Stimulated activated CD8-positive, alpha-beta memory T cell treated with anti-CD3 and anti-CD28 coated beads, Interleukin-4, amount 100 ng/mL, for 24 hours (primary cell): Measurements from ENCODE around the gene FABP3.
"Not testable (repeated sequence)": the region's sequence is repeated elsewhere in the genome, so short reads cannot be mapped to it uniquely, and the experiment has no call there.

Experiments used
- DNase-seq: peaks from one replicate; pipeline ENCODE4 v3.0.0-alpha.2; 2020; ENCODE audit warnings: low read depth

Gene FABP3

DNA sequence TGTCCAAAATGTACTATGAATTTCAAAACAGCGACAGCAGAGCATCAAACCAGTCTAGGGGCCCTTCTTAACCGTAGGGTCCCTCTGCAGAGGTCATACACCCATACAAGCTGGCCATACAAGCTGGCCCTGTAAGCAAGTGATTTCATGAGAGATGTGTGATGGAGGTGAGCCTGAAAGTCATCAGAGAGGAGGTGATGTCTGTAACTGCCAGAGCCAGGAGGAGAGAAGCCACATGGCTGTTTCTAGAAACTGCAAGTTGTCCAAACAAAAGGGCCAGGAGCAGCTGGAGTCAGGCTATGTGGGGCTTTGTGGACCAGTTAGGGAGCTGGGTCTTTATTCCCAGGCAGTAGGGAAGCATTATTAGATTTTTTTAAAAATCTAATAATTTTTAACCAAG, 25.4 kb upstream of the FABP3 start:
- DNase-seq, result no peak

DNA sequence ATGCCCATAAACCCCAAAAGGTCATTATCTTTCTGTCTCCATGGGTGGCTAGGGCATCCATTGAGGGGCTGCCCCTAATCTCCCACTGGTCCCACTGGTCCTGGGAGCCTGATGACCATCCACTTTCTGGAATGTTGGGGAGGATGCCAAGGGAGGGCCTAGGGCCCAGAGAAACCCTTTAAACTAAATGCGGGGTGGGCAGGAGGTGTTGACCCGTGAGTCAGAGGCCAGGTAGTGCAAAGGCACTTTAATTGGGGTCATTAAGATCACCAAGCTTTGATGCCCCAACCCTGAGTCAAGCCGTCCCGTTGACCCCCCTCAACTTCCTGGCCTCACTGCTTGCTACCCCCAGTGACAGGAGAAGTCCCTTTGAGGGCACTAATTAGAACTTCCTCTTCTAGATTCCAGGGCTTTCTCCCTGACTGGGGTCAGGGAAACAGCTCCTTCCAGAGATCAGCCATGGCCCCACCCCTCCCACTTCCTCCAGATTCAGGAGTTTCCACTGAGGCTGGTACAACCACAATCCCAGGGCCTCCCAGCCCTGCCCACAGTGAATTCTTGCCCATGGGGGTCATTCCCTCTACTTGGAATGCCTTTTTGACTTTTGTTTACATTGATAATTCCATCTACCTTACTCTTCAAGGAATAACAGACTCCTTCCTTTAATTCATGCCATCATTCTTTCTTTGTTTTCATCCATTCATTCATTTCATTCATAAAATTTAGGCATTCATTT, 24.7 kb upstream of the FABP3 start:
- DNase-seq, result no peak

DNA sequence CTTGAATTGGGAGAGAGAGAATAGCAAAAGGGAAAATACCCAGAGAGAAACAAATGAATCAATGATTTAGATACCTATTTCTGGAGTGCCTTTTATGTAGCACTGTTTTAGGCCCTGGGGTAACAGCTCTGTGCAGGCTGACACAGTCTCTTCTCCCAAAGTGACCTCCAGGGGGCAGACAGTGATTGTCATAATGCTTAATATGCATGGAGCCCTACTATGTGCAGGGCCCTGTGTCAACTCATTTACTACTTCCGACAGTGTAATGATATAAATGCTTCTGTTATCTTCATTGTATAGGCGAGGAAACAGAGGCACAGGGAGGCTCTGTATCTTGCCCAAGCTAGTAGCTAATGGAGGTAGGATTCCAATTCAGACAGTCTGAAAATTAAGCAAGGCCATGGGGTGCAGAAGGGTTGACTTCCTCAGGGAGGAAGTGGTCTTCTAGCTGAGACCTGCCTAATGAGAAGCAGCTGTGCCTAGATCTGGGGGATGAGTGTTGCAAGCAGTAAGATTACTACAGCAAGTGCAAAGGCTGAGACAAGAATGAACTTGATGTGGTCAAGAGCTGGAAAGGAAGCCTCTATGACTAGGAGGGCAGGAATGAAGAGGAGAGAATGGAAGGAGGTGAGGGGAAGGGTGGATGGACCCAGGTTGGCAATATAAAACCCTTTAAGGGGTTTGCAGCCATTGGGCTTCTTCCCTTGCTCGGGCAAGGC, 23.9 kb upstream of the FABP3 start:
- no peak for DNase-seq

DNA sequence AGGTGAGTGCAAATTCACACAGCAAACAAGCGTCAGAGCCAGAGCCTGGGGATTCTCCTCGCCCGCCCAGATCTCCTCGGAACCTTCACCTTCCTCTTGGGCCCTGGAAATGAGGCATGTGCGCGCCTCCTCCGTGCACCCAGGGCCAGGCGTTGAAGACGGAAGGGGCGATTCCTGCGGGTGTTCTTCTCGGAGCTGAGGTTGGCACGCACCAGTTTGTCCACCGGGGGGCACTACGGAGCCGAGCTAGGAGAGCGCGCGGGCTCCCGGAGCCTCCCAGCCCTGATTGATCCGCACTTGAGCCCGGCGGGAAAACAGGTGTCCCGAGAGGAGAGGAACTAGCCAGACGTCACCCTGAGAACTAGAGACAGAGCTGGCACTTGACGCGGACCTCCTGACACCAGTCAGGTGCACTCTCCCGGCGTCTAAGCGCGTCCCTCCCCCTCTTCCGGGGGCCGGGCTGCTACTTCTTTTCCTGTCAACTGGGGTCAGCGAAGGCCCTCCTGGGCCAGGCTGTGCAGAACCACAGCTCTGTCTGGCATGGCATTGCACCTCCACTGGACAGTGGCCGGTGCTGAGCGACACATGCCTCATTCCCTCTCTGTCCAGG, 21.8 kb upstream of the FABP3 start:
- DNase-seq, result peak; percentile 71

DNA sequence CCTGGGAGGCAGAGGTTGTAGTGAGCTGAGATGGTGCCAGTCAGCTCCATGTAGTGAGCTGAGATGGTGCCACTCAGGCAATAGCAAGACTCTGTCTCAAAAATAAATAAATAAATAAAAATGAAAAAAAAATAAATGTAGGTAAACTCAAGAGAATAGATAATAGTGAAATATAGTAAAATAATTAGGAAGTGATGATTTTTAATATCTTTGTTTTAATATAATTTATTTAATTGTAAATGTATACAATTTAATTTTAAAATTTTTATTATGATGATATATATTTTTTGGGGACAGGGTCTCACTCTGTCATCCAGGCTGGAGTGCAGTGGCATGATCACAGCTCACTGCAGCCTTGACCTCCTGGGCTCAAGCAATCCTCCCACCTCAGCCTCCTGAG, 20.6 kb upstream of the FABP3 start:
- DNase-seq, result no peak

DNA sequence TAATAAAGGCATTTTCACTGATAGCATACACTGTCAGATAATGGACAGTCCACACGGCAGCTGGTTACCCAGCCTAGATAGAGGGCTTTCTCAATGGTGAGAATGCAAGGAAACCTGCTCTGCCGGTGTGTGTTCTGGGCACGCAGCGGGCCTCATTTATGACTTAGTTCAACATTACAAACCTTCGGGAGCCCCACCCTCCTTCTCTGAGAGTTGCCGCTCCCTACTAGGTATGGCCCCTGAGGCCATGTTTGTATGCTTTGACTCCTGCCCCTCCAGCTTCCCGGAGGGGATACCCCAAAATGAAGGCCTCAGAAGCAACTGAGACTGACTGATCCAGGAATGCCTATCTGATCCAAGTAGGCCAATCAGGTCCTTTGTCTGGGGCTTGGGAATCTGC, 17.2 kb upstream of the FABP3 start:
- DNase-seq, result no peak

DNA sequence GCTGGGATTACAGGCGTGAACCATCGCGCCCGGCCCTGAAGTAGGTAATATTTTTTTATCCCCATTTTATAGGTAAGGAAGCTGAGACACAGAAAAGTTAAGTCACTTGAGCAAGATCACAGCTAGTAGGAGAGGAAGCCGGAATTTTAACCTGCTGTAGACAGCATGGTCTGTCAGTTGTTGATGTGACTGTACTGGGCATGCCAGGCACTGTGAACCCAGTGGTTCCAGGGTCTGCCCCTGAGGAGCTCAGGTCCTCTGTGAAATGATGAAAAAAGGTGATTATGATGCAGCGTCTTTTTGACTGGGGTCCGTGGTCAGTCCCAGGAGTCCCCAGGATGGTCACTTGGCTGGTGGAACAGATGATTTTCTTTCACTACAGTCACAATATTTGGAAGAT, 16.7 kb upstream of the FABP3 start:
- no peak for DNase-seq

DNA sequence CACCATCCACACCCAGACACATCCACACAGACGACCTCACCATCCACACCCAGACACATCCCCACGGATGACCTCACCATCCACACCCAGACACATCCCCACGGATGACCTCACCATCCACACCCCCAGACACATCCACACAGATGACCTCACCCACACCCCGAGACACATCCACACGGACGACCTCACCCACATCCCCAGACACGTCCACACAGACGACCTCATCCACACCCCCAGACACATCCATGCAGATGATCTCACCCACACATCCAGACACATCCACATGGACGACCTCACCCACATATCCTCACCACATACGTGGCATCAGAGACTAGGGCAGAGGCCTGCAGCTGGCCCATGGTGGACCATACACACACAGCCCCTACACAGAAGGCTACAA, 14.7 kb upstream of the FABP3 start:
- DNase-seq, result no peak

DNA sequence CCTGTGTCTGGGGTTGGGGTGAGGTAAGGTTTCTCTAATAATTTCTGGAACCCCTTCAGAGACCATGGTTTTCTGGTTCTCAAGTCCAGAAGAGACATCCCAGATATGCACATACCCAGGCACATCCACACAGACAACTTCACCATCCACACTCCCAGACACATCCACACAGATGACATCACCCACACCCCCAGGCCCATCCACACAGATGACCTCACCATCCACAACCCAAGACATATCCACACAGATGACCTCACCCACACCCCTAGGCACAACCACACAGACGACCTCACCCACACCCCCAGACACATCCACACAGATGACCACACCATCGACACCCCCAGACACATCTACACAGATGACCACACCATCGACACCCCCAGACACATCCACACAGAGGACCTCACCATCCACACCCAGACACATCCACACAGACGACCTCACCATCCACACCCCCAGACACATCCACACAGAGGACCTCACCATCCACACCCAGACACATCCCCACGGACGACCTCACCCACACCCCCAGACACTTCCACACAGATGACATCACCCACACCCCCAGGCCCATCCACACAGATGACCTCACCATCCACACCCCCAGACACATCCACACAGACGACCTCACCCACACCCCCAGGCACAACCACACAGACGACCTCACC, 13.8 kb upstream of the FABP3 start:
- not testable (repeated sequence) for DNase-seq

DNA sequence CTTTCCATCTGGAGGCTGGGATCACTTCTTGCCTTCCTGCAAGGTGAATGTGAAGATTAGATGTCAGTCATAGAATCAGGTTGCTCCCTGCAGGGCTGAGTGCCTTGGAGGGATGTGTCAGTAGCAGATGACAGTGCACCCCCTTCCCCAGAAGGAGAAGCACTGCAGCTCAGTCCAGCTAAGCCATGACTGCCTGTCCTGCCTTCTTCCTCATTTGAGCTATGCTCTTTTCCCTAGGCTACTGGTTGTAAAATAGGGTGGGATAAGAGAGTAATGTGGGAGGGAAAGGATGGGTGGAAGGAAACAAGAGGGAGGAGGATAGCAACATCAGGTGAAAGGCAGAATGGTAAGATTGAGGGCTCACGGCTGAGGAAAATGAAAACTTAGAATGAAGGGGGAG, 11.1 kb upstream of the FABP3 start:
- DNase-seq, result no peak

DNA sequence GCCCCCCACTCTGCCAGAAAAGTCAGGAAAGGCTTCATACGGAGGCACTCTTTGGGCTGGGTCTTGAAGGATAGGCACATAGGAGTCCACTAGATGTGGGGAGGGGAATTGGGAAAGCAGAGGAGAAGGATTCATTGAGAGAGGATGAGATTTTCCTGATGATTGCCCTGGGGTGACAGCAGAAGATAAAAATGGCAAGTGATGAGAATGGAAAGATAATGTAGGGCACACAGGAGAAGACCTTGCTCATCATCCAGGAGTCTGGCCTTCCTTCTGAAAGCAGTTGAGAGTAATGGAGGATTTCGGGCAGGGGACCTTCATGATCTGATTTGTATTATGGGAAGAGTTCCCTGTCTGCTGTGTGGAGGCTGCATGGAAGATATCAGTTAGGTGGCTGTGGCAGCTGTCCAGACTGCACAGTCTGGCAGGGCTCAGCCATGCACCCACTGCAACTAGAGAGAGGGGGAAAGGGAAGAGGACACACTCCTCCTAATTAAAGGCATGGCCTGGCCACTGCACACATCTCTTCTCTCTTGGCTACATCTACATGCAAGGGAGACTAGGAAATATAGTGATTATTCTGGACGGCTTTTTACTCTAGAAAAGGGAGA, 9.6 kb upstream of the FABP3 start:
- DNase-seq, result no peak

DNA sequence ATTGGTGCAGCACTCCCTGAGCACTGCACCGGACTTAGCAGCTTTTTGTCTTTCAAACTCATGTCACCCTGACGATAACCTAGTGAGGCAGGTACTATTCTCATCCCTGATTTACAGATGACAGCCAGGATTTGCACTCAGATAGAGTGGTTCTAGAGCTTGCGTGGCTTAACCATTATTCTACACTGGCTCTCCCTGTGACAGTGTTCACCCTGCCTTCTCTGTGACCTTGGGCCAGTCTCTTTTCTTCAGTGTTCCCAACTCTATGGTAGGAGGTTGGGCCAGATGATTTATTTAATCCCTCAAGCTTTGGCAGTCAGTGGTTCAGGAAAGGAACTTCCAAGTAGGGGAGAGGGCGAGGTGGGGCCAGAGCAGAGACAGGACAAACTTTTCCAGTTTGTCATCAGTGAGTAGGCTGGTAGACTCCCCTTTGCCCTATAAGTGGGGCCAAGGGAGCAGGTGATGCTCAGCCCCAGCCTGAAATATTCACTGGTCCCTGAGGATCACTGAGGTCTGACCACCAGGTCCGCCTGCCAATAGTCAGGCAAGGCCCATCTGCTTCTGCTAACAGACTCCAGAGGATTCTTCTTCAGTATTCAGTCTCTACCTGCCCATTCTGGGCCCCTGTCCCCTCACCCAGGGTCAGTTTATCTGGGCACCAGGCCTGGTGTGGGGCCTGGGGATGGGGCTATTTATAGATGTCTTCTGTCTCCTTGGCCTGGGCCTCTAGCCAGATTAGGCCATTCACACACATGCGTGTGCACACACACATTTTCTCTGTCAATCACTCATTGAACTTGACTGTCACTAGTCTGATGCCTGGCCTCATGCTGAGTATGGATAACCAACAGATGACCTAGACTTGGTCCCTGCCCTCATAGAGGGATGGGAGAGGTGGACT, 8.8 kb upstream of the FABP3 start:
- no peak for DNase-seq

DNA sequence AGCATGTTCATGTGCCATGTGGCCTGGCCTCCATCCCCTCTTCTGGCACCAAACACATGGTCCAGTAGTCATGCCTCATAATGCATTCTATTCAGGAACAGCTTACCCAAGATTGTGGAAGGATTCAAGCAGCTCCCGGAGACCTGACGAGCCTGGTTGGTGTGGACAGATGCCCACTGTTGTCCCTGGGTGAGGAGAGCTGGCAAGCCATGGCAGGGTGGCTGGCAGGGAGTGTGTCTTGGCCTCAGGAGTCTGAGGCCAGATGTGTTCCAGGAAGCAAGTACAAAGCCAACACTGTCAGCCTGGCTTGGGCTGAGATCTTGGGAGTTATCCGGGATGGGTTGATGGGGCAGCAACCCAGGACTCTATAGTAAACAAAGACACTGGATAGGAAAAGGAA, 7.3 kb upstream of the FABP3 start:
- no peak for DNase-seq

DNA sequence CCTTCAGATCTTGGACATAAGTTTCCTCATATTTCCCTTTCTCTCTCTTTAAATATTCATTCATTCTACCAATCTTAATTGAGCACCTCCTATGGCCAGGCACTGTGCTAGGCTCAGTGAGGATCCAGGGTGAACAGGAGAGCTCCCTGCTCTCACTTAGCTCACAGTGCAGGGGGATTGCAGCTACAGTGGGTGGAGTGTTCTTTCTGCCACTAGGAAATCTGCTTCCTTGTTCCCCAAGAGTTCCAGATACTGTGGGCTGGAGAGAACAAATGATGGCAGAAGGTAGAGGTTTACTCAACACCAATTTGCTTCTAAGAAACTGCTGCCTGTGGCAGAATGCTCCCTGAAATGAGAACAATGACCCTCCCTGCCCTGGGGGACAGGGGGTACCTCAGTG, 5.1 kb upstream of the FABP3 start:
- DNase-seq, result no peak

DNA sequence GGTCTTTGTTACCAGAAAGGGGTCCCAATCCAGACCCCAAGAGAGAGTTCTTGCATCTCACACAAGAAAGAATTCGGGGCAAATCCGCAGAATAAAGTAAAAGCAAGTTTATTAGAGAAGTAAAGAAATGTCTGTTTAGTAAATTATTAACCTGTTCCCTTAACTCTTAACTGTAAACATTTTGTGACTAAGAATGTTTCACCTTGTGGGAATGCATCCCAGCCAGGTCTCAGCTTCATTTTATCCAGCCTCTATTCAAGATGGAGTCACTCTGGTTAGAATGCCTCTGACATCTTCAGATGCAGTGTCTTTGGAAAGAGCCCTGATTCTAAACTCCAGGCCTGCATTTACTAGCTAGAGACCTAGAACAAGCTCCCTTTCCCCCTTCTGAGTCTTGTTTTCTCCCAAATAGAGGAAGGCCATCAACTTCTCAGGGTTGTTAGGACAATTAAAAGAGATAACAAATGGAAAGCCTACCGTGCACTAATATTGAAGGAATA, 4.5 kb upstream of the FABP3 start:
- no peak for DNase-seq

DNA sequence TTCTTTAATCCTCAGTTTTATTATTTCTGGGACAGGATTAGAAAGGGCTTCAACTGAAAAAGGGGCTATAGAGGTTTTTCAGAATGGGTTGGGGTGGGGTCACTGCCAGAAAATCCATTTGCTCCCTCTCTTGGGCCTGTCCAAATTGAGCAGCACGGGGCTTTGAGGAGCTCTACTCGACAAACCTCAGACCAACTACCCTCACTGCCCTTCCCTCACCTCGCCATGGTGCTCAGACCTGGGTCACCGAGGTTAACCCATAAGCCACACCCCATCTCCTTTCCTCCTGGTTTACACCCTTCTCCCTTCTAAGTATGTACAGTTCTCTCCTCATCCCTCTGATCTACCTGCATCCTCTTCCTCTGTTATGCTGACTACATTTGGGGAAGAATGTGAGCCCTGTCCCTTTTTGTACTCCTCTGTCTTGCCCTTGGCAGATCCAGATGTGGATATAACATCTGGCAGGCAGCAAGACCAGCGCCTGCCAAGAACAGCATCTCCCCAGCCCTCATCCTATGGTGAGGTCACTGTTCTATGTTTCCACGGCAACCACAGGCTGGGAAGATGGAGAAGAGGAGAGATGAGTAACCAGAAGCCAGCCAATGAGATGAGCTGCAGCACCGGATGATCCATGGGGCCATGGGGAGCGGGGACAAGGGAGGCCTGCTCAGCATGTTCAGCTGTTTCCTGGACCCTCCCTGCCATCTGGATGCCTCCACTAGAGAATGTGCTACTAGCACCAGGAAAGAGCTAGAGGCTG, 3.7 kb upstream of the FABP3 start:
- DNase-seq, result no peak

DNA sequence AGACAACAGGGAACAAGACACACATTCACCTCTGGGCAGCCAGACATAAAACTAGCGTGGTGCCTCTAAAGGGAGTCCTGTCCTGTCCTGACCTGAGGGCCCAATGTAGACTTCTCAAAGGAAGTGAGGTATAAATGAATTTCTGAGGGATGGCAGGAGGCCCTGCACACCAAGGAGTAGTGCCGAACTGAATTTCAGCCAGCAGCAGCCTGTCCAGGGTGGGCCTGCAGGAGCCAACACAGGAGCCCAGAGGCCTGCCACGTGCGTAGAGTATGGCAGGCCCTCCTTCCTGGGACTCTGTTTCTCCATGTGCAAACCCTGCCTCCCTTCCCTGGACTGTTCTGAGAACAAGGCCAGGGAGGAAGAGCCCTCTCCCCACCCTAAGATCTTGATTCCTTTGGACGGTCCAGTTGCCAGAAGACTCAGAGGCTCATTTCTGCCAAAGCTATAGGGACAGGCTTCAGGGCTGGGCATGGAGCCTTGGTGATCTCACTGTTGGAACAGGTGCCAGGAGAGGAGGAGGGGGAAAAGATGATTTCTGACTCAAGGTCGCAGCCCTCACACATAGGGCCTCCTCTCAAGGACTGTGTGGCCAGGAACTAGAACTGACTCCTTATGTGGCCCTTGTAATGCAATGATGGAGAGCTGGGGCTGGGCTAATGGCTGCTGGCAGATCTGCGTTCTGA, 1.8 kb upstream of the FABP3 start:
- no peak for DNase-seq

DNA sequence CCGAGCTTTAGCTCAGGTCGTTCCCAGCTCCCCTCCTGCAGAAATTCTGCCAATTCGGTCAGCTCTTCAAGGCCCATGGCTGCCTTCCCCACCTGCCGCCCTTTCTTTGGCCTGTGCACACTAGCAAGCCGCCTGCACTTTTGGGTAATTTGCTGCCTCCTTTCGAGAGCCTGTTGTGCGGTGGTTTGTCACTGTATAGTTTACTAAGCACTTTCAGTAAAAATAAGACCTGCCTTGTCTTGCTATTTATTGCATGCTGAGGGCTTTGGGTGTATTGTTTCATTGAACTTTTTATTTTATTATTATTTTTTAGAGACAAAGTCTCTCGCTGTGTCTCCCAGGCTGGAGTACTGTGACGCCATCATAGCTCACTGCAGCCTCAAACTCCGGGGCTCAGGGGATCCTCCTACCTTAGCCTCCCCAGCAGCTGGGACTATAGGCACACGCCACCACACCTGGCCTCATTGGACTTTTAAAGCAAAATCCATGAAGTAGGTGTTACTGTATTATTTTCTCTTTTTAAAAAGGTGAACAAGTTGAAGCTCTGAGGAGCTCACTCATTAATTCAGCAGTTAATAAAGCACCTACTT, 1.1 kb upstream of the FABP3 start:
- DNase-seq, result no peak

DNA sequence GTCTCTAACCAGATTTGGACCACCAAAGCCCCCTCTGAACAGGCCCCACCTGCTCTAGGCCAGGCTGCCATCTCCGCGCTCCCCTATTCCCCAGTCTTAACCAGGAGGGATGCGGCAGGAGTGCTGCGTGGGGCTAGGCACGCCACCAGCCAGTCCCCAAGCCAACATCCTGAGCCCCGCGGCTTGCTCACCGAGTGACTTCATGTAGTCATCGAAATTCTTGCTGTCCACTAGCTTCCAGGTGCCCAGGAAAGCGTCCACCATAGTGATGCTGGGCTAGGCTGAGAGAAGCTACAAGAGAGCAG, 173 bp downstream of the FABP3 start:
- no peak for DNase-seq

DNA sequence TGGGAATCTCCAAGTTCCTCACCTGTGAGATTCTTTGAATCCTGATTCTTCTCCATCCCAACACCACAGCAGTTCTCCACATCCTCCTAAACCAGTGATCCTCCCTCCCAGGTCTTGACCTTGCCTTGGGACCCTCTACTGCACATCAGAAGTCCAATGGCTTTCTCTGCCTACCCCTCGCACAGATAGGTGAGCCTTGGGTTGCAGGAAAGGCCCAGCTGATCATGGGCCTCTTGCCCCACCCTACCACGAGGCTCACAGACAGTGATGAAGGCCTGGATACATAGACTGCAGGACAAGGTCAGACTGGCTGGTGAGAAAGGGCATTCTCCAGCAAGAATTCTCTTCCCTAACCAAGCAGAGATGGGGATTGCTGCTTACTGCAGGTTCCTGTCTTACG, 825 bp downstream of the FABP3 start:
- no peak for DNase-seq
